K562 (cell line): ENCODE measurements around the gene MYBPC3. TPM values are rescaled to one million over a fixed set of nuclear protein-coding genes. Genes with fewer than 3 reads are reported as not detected.

Experiments used
- ATAC-seq: fragments of 200-7000 bp; cut with Tn5 transposase; 3 replicates; pipeline ENCODE4 v1.9.1; 2020; ENCODE audit warnings: moderate library complexity
- BruUV-seq: library from RNA; stranded (reverse); fragments of 400-500 nt; replicated peaks from 2 replicates; lab custom pipeline; 2021; lab: Mats Ljungman, UMichigan
- CTCF ChIA-PET: fragments of 300-600 bp; formaldehyde crosslinking; extraction: SDS; loops from one replicate; lab custom pipeline; 2021; ENCODE audit warnings: low intra/inter-chr PET ratio; lab: Yijun Ruan, JAX
- POLR2A ChIA-PET: fragments of 300-600, 350-650 bp; sonication (Branson Sonifier 250); formaldehyde crosslinking; extraction: SDS; loops from one replicate; lab custom pipeline; 2021; ENCODE audit warnings: antibody characterized with exemption, inconsistent platforms; lab: Yijun Ruan, JAX
- DNase-seq, 4 experiments: peaks; one replicate each; pipeline versions ENCODE4 v3.0.0 to v3.0.0-alpha.2; 2011 to 2018; ENCODE audit warnings: low spot score in 3 of 4, mixed read lengths in 3 of 4; ENCODE audit errors: extremely low read depth in 1 of 4
- FAIRE-seq: peaks from 2 replicates; lab custom pipeline; 2011; peaks lifted over from hg19 to GRCh38; lab: Jason Lieb, UNC
- H2AFZ ChIP-seq: 2 replicates; pipeline ENCODE4 v1.6.0; 2011; ENCODE audit warnings: low read depth, low read length, control low read depth, inconsistent platforms
- H3K27ac ChIP-seq: fragments of 200-600 bp; 3 replicates; pipeline ENCODE4 v1.8.0; 2011; ENCODE audit warnings: low read depth, mild to moderate bottlenecking, control low read depth, inconsistent platforms, low read length, moderate library complexity, mixed read lengths; ENCODE audit errors: extremely low read depth
- H3K27me3 ChIP-seq, 2 experiments: fragments of 300-600 bp in 1 of 2; 2 replicates in 1 of 2; 3 replicates in 1 of 2; pipeline versions ENCODE4 v1.6.0 to v1.8.0; 2011; ENCODE audit warnings: inconsistent platforms in 2 of 2, low read length in 2 of 2, mild to moderate bottlenecking in 1 of 2, mixed read lengths in 1 of 2, moderate library complexity in 1 of 2; ENCODE audit not compliant: control insufficient read depth in 2 of 2, insufficient read depth in 2 of 2
- H3K36me3 ChIP-seq: fragments of 300-600 bp; 3 replicates; pipeline ENCODE4 v1.8.0; 2011; ENCODE audit warnings: mild to moderate bottlenecking, low read length, inconsistent platforms; ENCODE audit not compliant: control insufficient read depth, insufficient read depth
- H3K4me1 ChIP-seq, 2 experiments: fragments of 200-600 bp in 1 of 2; replicated peaks in 1 of 2; 2 replicates in 1 of 2; 3 replicates in 1 of 2; pipeline versions ENCODE4 v1.5.1 to v1.8.0; 2011; ENCODE audit warnings: inconsistent platforms in 2 of 2, low read length in 2 of 2, mild to moderate bottlenecking in 1 of 2, mixed read lengths in 1 of 2, moderate library complexity in 1 of 2; ENCODE audit not compliant: control insufficient read depth in 2 of 2, insufficient read depth in 2 of 2
- H3K4me2 ChIP-seq: 2 replicates; pipeline ENCODE4 v1.6.1; 2011; ENCODE audit warnings: low read length, control low read depth, inconsistent platforms, mixed read lengths; ENCODE audit not compliant: insufficient read depth
- H3K4me3 ChIP-seq: fragments of 200-600 bp; sonication (generic), shearing (Covaris generic); 2 replicates; pipeline ENCODE4 v1.5.1; 2016; ENCODE audit warnings: control low read depth, inconsistent platforms
- H3K79me2 ChIP-seq: fragments of 200-600 bp; 3 replicates; pipeline ENCODE4 v1.8.0; 2011; ENCODE audit warnings: low read length, inconsistent platforms; ENCODE audit not compliant: control insufficient read depth, insufficient read depth
- H3K9ac ChIP-seq, 2 experiments: 2 replicates each; pipeline versions ENCODE4 v1.6.0 to v1.6.1; 2011; ENCODE audit warnings: low read depth in 2 of 2, low read length in 2 of 2, control low read depth in 1 of 2, inconsistent platforms in 1 of 2, mild to moderate bottlenecking in 1 of 2, mixed read lengths in 1 of 2; ENCODE audit not compliant: insufficient read depth in 1 of 2
- H3K9me1 ChIP-seq: one replicate; pipeline ENCODE4 v1.6.0; 2011; ENCODE audit warnings: inconsistent platforms, mild to moderate bottlenecking, low read length, moderate library complexity; ENCODE audit not compliant: control insufficient read depth, insufficient read depth
- H3K9me3 ChIP-seq: replicated peaks from 2 replicates; pipeline ENCODE4 v1.5.1; 2011; ENCODE audit warnings: low read depth, low read length, inconsistent platforms; ENCODE audit not compliant: control insufficient read depth, insufficient read depth
- H4K20me1 ChIP-seq: replicated peaks from 2 replicates; pipeline ENCODE4 v1.6.1; 2011; ENCODE audit warnings: low read length, inconsistent platforms, mixed read lengths; ENCODE audit not compliant: control insufficient read depth, insufficient read depth
- BCLAF1 ChIP-seq, 2 experiments: fragments of 450-650 bp in 1 of 2; IDR thresholded peaks; 2 replicates each; pipeline ENCODE4 v1.6.1; 2011 to 2017; ENCODE audit warnings: low read depth in 2 of 2, antibody characterized with exemption in 1 of 2, borderline replicate concordance in 1 of 2, low read length in 1 of 2, mild to moderate bottlenecking in 1 of 2, mixed read lengths in 1 of 2; ENCODE audit not compliant: control insufficient read depth in 1 of 2
- ESRRB ChIP-seq: fragments of 250-450 bp; sonication (Bioruptor Pico); IDR thresholded peaks from 2 replicates; pipeline ENCODE4 v1.5.0; 2020; ENCODE audit warnings: mild to moderate bottlenecking, moderate library complexity, borderline replicate concordance
- FOXJ3 ChIP-seq: sonication (generic); formaldehyde crosslinking; IDR thresholded peaks from 2 replicates; pipeline ENCODE4 v1.4.0; 2020; ENCODE audit warnings: mild to moderate bottlenecking, missing genetic modification reagents
- GTF2A2 ChIP-seq: IDR thresholded peaks from 2 replicates; pipeline ENCODE4 v1.6.1; 2016; ENCODE audit warnings: mild to moderate bottlenecking, missing genetic modification characterization, missing compliant biosample characterization
- GTF2E2 ChIP-seq: fragments of 200-800 bp; sonication (Bioruptor generic); IDR thresholded peaks from 2 replicates; pipeline ENCODE4 v1.6.1; 2016; ENCODE audit warnings: missing genetic modification characterization, missing compliant biosample characterization
- HDAC2 ChIP-seq: fragments of 450-650 bp; IDR thresholded peaks from 2 replicates; pipeline ENCODE4 v1.6.1; 2016; ENCODE audit warnings: mild to moderate bottlenecking
- HNRNPUL1 ChIP-seq: fragments of 200-400 bp; formaldehyde crosslinking; IDR thresholded peaks from 2 replicates; pipeline ENCODE4 v1.6.1; 2017; ENCODE audit warnings: low read length
- POLR2B ChIP-seq: fragments of 450-650 bp; IDR thresholded peaks from 2 replicates; pipeline ENCODE4 v1.6.1; 2018; ENCODE audit warnings: low read depth; ENCODE audit not compliant: partially characterized antibody
- RB1 ChIP-seq: fragments of 450-650 bp; IDR thresholded peaks from 2 replicates; pipeline ENCODE4 v1.6.1; 2017; ENCODE audit warnings: low read depth, mild to moderate bottlenecking
- SOX6 ChIP-seq: fragments of 450-650 bp; IDR thresholded peaks from 2 replicates; pipeline ENCODE4 v1.6.1; 2014; ENCODE audit warnings: mild to moderate bottlenecking
- SRSF7 ChIP-seq: fragments of 200-400 bp; formaldehyde crosslinking; optimal IDR thresholded peaks from 2 replicates; pipeline ENCODE3; 2017; ENCODE audit warnings: mild to moderate bottlenecking, low read depth, low read length
- STAT5A ChIP-seq: IDR thresholded peaks from 2 replicates; pipeline ENCODE4 v1.6.1; 2012; ENCODE audit warnings: low read length, inconsistent platforms, borderline replicate concordance
- SUPT5H ChIP-seq: fragments of 450-650 bp; IDR thresholded peaks from 2 replicates; pipeline ENCODE4 v1.6.1; 2016
- TAF7 ChIP-seq: fragments of 450-650 bp; IDR thresholded peaks from 2 replicates; pipeline ENCODE4 v1.6.1; 2016; ENCODE audit warnings: missing genetic modification characterization, missing compliant biosample characterization
- TARDBP ChIP-seq: fragments of 450-650 bp; IDR thresholded peaks from 2 replicates; pipeline ENCODE4 v1.6.1; 2016
- ZBTB43 ChIP-seq: sonication (generic); formaldehyde crosslinking; IDR thresholded peaks from 2 replicates; pipeline ENCODE4 v1.8.0; 2023; ENCODE audit warnings: mild to moderate bottlenecking, missing genetic modification reagents
- ZFP30 ChIP-seq: fragments of 250-450 bp; sonication (Bioruptor Pico); IDR thresholded peaks from 2 replicates; pipeline ENCODE4 v1.8.0; 2022; ENCODE audit warnings: moderate library complexity, mild to moderate bottlenecking, inconsistent platforms, borderline replicate concordance
- ZNF184 ChIP-seq: sonication (generic); formaldehyde crosslinking; IDR thresholded peaks from 2 replicates; pipeline ENCODE4 v1.5.0; 2020; ENCODE audit warnings: missing genetic modification reagents
- ZNF77 ChIP-seq: fragments of 250-450 bp; sonication (Bioruptor Pico); IDR thresholded peaks from 2 replicates; pipeline ENCODE4 v1.5.0; 2020
- WGBS: fragments of 100-300 bp; shearing (Covaris generic); methylation state at CpG from one replicate; pipeline ENCODE4 v1.1.6; 2016; ENCODE audit warnings: low coverage, mixed read lengths; ENCODE audit not compliant: insufficient coverage; ENCODE audit errors: missing lambda C conversion rate; 5-methylcytosine and 5-hydroxymethylcytosine counted together
- in situ Hi-C: fragments of 300-500 bp; cut with MboI; formaldehyde crosslinking; loops from 4 replicates; pipeline ENCODE4 v1.15.0; 2018; ENCODE audit warnings: inconsistent platforms, mixed read lengths
- intact Hi-C: fragments of 100-400 bp; cut with micrococcal nuclease; formaldehyde crosslinking; loops from 2 replicates; pipeline ENCODE4 v1.14.2; 2022
- polyA plus RNA-seq, 8 experiments: library from polyadenylated mRNA; depleted of rRNA in 4 of 8; stranded (reverse) in 5 of 8; unstranded in 3 of 8; fragments of >200 nt; fragmentation: Nextera tagmentation in 2 of 8; fragmentation: Illumina TruSeq in 1 of 8; extraction: Ambion mirVana in 2 of 8; extraction: Trizol in 1 of 8; gene quantifications; 2 replicates each; pipeline versions ENCODE4 v1.2.1 to v1.2.3, GENCODE V29; 2011 to 2014; ENCODE audit warnings: inconsistent platforms in 1 of 8, missing spikeins in 1 of 8
- total RNA-seq, 7 experiments: library from RNA; depleted of rRNA in 6 of 7; stranded (reverse); fragments of >200 nt in 6 of 7; fragmentation: Illumina TruSeq in 2 of 7; extraction: Trizol in 2 of 7; gene quantifications; 2 replicates each; pipeline versions ENCODE4 v1.2.1 to v1.2.3, GENCODE V29; 2011 to 2021; ENCODE audit warnings: low replicate concordance in 1 of 7
- TF ChIP-seq, protein P1 (sequence below), 2 experiments: fragments of 200-800 bp in 1 of 2; sonication (Bioruptor generic) in 1 of 2; sonication (generic) in 1 of 2; formaldehyde crosslinking in 1 of 2; IDR thresholded peaks in 1 of 2; conservative IDR thresholded peaks in 1 of 2; 2 replicates each; pipeline versions ENCODE4 v1.5.0 to v1.6.1; 2016 to 2020; ENCODE audit warnings: missing compliant biosample characterization in 1 of 2, missing genetic modification characterization in 1 of 2, missing genetic modification reagents in 1 of 2

MYBPC3 gene
- total and polyA plus RNA-seq, 9 of the 15 experiments (the other 6 are each of a cell fraction or from before 2014, with no cell fraction given) = 0.01 TPM; not detected in 8

DNA sequence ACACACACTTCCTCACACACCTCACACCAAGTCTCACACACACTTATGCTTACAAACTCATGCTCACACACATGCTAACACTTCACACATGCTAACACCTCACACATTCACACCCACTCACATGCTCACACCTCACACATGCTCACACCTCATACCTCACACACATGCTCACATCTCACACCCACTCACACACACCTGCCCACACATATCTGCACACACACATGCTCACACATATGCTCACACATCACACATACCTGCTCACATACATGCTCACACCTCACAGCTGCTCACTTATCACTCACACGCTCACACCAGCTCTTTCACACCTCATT is 4.5 kb upstream of the MYBPC3 start:
- Histone ChIP-seq H3K4me3 (no peak overlapping the region), H3K4me2 (no peak overlapping the region), H2AFZ (no peak overlapping the region), H3K9me3 (peaks cover 13% of the 10 kb centered on the region), H3K27me3 (no peaks in the 10 kb centered on the region), H3K9ac (no peak overlapping the region)
- POLR2A ChIA-PET = interaction anchor here (0.7 kb wide), 1 partner anchor 23 kb away, joined by 6 read pairs; no protein-coding TSS in a partner anchor
- WGBS = 38% methylated on average over 1 of the region's 1 CpG
- no peak for FAIRE-seq
- BruUV-seq = no TSS peak
- TF ChIP-seq, protein P1, sequence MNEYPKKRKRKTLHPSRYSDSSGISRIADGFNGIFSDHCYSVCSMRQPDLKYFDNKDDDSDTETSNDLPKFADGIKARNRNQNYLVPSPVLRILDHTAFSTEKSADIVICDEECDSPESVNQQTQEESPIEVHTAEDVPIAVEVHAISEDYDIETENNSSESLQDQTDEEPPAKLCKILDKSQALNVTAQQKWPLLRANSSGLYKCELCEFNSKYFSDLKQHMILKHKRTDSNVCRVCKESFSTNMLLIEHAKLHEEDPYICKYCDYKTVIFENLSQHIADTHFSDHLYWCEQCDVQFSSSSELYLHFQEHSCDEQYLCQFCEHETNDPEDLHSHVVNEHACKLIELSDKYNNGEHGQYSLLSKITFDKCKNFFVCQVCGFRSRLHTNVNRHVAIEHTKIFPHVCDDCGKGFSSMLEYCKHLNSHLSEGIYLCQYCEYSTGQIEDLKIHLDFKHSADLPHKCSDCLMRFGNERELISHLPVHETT (CRISPR knock-in tag; conservative IDR thresholded peaks at IDR 0.05 in 1 of 2, IDR thresholded peaks at IDR 0.05 in 1 of 2) = no peak
- TF ChIP-seq FOXJ3 (CRISPR knock-in tag) = no peak
- TF ChIP-seq SOX6 = no peak
- TF ChIP-seq POLR2B = peak; percentile 42
- no peak for TF ChIP-seq SRSF7
- no peak for TF ChIP-seq GTF2E2 (tag)
- TF ChIP-seq SUPT5H = peak; percentile 56
- TF ChIP-seq RB1 = no peak
- TF ChIP-seq HDAC2 = no peak
- TF ChIP-seq ZNF184 (CRISPR knock-in tag) = no peak
- peak; percentile 36; the same call in 1 of the 2 replicates for TF ChIP-seq STAT5A
- no peak for TF ChIP-seq BCLAF1 (IDR thresholded peaks at IDR 0.05; ENCODE audit: borderline replicate concordance in 1 of 2, control insufficient read depth in 1 of 2, low read depth in 2 of 2, low read length in 1 of 2)
- TF ChIP-seq GTF2A2 = no peak
- TF ChIP-seq ZNF77 (CRISPR knock-in tag) = no peak
- TF ChIP-seq ZBTB43 (CRISPR knock-in tag) = no peak
- peak; percentile 90; the same call in 1 of the 2 replicates for TF ChIP-seq TARDBP
- no peak for TF ChIP-seq TAF7 (tag)
- no peak for TF ChIP-seq ESRRB (CRISPR knock-in tag)
- TF ChIP-seq HNRNPUL1 = no peak
- TF ChIP-seq ZFP30 (CRISPR knock-in tag) = no peak
- TF ChIP-seq, all 486 proteins: peak for 4
- intact Hi-C loops = loop anchor here (10.0 kb wide), 2 partner anchors 48 to 472 kb away; partner anchors contain the start of gene SLC39A13
- Histone ChIP-seq H3K79me2 (no peaks in the 10 kb centered on the region), H3K27ac (no peak overlapping the region), H3K9me1 (no peaks in the 10 kb centered on the region), H3K4me1 (peaks cover 0 to 40% of the 10 kb centered on the region in 2 experiments; a peak in 3 of 5 replicates), H3K36me3 (0 out of 3 replicates have a peak, but pooled peaks cover 3% of the 10 kb centered on the region), H4K20me1 (no peaks in the 10 kb centered on the region)
- in situ Hi-C loops = loop anchor here (10.0 kb wide), 1 partner anchor 472 kb away; no protein-coding TSS in a partner anchor
- DNase-seq (no peak), ATAC-seq (no peak)
- CTCF ChIA-PET = no interaction called here
